Measurements from ENCODE around the gene ABT1. TPM values are rescaled to one million over a fixed set of nuclear protein-coding genes. Genes with fewer than 3 reads are reported as not detected.
"Not testable (repeated sequence)": the region's sequence is repeated elsewhere in the genome, so short reads cannot be mapped to it uniquely, and the experiment has no call there.

The ABT1 gene
- 12.0 TPM for total RNA-seq
- long read RNA-seq, transcript ABT1-201 (3 exons, 2,949 nt): major isoform, 85 of 86 reads
- long read RNA-seq, partial matches to known transcripts: 0 of 86 reads
- long read RNA-seq, other reads (novel, unspliced or antisense): 1 of 86 reads

GRCh38 chr6:26596579-26597388, at the start of gene ABT1:
Gene ABT1, plus strand, starts transcription at chr6:26596953. Its CDS starts 30 bp downstream, at chr6:26596983.
- peak; percentile 98 for DNase-seq (ENCODE audit: low spot score)

- DNase-seq (ENCODE audit: low spot score): not testable (repeated sequence)
These were observed 49.4 kb upstream of the ABT1 start for GRCh38 chr6:26547363-26547762.

GRCh38 chr6:26550250-26550993, 46.3 kb upstream of the ABT1 start:
- no peak for DNase-seq (ENCODE audit: low spot score)

GRCh38 chr6:26552205-26552604, 44.5 kb upstream of the ABT1 start:
- no peak for DNase-seq (ENCODE audit: low spot score)

GRCh38 chr6:26552640-26553188, 44.0 kb upstream of the ABT1 start:
- DNase-seq (ENCODE audit: low spot score): no peak

- no peak for DNase-seq (ENCODE audit: low spot score)
These were observed 43.5 kb upstream of the ABT1 start for GRCh38 chr6:26553264-26553634.

- DNase-seq (ENCODE audit: low spot score): no peak
These were observed 42.9 kb upstream of the ABT1 start for GRCh38 chr6:26553635-26554446.

GRCh38 chr6:26554447-26554696, 42.4 kb upstream of the ABT1 start:
- DNase-seq (ENCODE audit: low spot score): no peak

- DNase-seq (ENCODE audit: low spot score): no peak
These were observed 41.9 kb upstream of the ABT1 start for GRCh38 chr6:26554697-26555504.

- no peak for DNase-seq (ENCODE audit: low spot score)
These were observed 41.1 kb upstream of the ABT1 start for GRCh38 chr6:26555505-26556262.

GRCh38 chr6:26556263-26557070, 40.3 kb upstream of the ABT1 start:
- no peak for DNase-seq (ENCODE audit: low spot score)

GRCh38 chr6:26561533-26562466, 35.0 kb upstream of the ABT1 start:
- no peak for DNase-seq (ENCODE audit: low spot score)

- no peak for DNase-seq (ENCODE audit: low spot score)
These were observed 33.3 kb upstream of the ABT1 start for GRCh38 chr6:26563488-26563887.

GRCh38 chr6:26568601-26569432, 27.9 kb upstream of the ABT1 start:
- DNase-seq (ENCODE audit: low spot score): peak; percentile 97

GRCh38 chr6:26569433-26569764, 27.4 kb upstream of the ABT1 start:
- no peak for DNase-seq (ENCODE audit: low spot score)

GRCh38 chr6:26570027-26570809, 26.5 kb upstream of the ABT1 start:
- no peak for DNase-seq (ENCODE audit: low spot score)
